OCI-LY3 (cell line): ENCODE data around the gene EHHADH.

ENCODE experiments used
- H2AFZ ChIP-seq: fragments of 200-600, 300-600 bp; shearing (Covaris generic); 2 replicates; pipeline ENCODE4 v1.6.0; 2014; ENCODE audit warnings: antibody characterized with exemption, low read depth, low read length
- H3K27ac ChIP-seq: fragments of 200-600, 300-600 bp; sonication (generic); 2 replicates; pipeline ENCODE4 v1.5.1; 2014; ENCODE audit warnings: mild to moderate bottlenecking, low read length, moderate library complexity, mixed read lengths
- H3K27me3 ChIP-seq: fragments of 200-600, 300-600 bp; sonication (generic); 2 replicates; pipeline ENCODE4 v1.6.1; 2014; ENCODE audit warnings: low read depth, low read length, mixed read lengths
- H3K36me3 ChIP-seq: fragments of 200-600, 300-600 bp; sonication (generic); replicated peaks from 2 replicates; pipeline ENCODE3; 2014; ENCODE audit warnings: low read depth, low read length, mixed read lengths
- H3K4me1 ChIP-seq: fragments of 300-600, 200-600 bp; sonication (generic); 2 replicates; pipeline ENCODE4 v1.6.1; 2014; ENCODE audit warnings: low read length, mixed read lengths
- H3K4me2 ChIP-seq: fragments of 200-600, 300-600 bp; sonication (generic); 2 replicates; pipeline ENCODE4 v1.6.1; 2014; ENCODE audit warnings: low read length, mixed read lengths
- H3K4me3 ChIP-seq: fragments of 300-600, 200-600 bp; sonication (generic); 2 replicates; pipeline ENCODE4 v1.5.1; 2014; ENCODE audit warnings: antibody characterized with exemption, mild to moderate bottlenecking, low read length, moderate library complexity
- H3K79me2 ChIP-seq: fragments of 300-600, 200-600 bp; shearing (Covaris generic); 2 replicates; pipeline ENCODE4 v1.6.1; 2014; ENCODE audit warnings: mild to moderate bottlenecking, low read length, mixed read lengths
- H3K9ac ChIP-seq: fragments of 300-600, 200-600 bp; shearing (Covaris generic); 2 replicates; pipeline ENCODE4 v1.6.0; 2014; ENCODE audit warnings: mild to moderate bottlenecking, low read length, moderate library complexity
- H3K9me3 ChIP-seq: fragments of 200-600, 300-600 bp; shearing (Covaris generic); 2 replicates; pipeline ENCODE4 v1.6.1; 2014; ENCODE audit warnings: low read length, mixed read lengths; ENCODE audit not compliant: insufficient read depth
- H4K20me1 ChIP-seq: fragments of 200-600, 300-600 bp; sonication (generic); 2 replicates; pipeline ENCODE4 v1.6.1; 2016; ENCODE audit warnings: low read length, mixed read lengths; ENCODE audit not compliant: insufficient read depth
- EZH2phosphoT487 ChIP-seq: fragments of 200-600 bp; shearing (Covaris generic); IDR thresholded peaks from 2 replicates; pipeline ENCODE4 v1.6.1; 2018; ENCODE audit warnings: antibody characterized with exemption, mixed run types, low read depth
- TF ChIP-seq, protein P1 (sequence below): fragments of 200-600, 300-600 bp; sonication (generic); IDR thresholded peaks from 2 replicates; pipeline ENCODE4 v1.5.1; 2014; ENCODE audit warnings: antibody characterized with exemption, low read length, low read depth

The EHHADH gene

DNA sequence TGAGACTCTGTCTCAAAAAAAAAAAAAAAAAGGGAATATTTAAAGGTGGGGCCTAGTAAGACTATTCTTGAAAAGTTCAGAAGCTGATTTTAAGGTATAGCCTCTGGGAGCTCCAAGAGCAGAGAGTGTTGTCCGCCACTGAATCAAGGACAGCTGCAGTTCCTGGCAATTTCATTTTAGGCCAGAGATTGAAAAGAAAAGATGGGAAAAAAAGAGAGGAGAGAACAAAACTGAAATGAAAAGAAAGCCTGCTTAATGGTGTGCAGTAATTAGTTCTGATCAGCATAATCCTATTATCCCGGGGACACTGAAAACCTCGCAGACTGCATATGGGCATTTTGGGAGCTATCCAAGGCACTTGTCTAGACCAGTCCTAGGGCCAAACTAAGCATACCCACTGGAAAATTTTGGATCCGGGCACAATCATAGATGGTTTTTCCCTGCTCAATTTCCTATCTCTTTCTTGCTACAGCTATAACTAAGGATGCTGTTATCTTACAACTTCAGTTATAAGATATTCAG, 43.2 kb downstream of the EHHADH start:
- Histone ChIP-seq H3K27ac (no peak overlapping the region), H3K9me3 (no peaks in the 10 kb centered on the region), H2AFZ (no peak overlapping the region), H3K4me3 (no peak overlapping the region), H4K20me1 (no peaks in the 10 kb centered on the region), H3K9ac (no peak overlapping the region), H3K4me2 (no peak overlapping the region), H3K4me1 (peaks cover 19% of the 10 kb centered on the region), H3K79me2 (no peaks in the 10 kb centered on the region), H3K36me3 (no peaks in the 10 kb centered on the region), H3K27me3 (peaks cover 9% of the 10 kb centered on the region)
- TF ChIP-seq, protein P1, sequence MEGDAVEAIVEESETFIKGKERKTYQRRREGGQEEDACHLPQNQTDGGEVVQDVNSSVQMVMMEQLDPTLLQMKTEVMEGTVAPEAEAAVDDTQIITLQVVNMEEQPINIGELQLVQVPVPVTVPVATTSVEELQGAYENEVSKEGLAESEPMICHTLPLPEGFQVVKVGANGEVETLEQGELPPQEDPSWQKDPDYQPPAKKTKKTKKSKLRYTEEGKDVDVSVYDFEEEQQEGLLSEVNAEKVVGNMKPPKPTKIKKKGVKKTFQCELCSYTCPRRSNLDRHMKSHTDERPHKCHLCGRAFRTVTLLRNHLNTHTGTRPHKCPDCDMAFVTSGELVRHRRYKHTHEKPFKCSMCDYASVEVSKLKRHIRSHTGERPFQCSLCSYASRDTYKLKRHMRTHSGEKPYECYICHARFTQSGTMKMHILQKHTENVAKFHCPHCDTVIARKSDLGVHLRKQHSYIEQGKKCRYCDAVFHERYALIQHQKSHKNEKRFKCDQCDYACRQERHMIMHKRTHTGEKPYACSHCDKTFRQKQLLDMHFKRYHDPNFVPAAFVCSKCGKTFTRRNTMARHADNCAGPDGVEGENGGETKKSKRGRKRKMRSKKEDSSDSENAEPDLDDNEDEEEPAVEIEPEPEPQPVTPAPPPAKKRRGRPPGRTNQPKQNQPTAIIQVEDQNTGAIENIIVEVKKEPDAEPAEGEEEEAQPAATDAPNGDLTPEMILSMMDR, result no peak
- TF ChIP-seq EZH2phosphoT487, result no peak

DNA sequence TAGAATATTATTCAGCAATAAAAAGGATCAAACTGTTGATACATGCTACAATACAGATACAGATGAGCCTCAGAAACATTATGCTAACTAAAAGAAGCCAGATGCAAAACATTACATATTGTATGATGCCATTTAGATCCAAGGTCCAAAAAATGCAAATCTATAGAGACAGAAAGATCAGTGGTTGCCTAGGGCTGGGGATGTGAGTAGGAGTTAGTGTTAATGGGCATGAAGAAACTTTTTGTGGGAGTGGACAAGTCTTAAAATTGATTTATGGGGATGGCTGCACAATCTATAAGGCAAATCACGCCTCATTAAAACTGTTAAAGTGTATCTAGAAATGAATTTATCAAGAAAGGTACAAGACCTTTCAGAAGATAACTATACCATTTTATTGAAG, 45.0 kb downstream of the EHHADH start:
- no peak for TF ChIP-seq EZH2phosphoT487
- TF ChIP-seq, protein P1, result no peak
- H3K4me3 ChIP-seq, result no peak overlapping the region
- H3K4me1 ChIP-seq, result peaks cover 19% of the 10 kb centered on the region
- no peak overlapping the region for H3K27ac ChIP-seq
- H3K9ac ChIP-seq, result no peak overlapping the region
- H4K20me1 ChIP-seq, result no peaks in the 10 kb centered on the region
- H2AFZ ChIP-seq, result no peak overlapping the region
- H3K9me3 ChIP-seq, result no peaks in the 10 kb centered on the region
- peaks cover 14% of the 10 kb centered on the region for H3K27me3 ChIP-seq
- no peaks in the 10 kb centered on the region for H3K36me3 ChIP-seq
- no peak overlapping the region for H3K4me2 ChIP-seq
- no peaks in the 10 kb centered on the region for H3K79me2 ChIP-seq

DNA sequence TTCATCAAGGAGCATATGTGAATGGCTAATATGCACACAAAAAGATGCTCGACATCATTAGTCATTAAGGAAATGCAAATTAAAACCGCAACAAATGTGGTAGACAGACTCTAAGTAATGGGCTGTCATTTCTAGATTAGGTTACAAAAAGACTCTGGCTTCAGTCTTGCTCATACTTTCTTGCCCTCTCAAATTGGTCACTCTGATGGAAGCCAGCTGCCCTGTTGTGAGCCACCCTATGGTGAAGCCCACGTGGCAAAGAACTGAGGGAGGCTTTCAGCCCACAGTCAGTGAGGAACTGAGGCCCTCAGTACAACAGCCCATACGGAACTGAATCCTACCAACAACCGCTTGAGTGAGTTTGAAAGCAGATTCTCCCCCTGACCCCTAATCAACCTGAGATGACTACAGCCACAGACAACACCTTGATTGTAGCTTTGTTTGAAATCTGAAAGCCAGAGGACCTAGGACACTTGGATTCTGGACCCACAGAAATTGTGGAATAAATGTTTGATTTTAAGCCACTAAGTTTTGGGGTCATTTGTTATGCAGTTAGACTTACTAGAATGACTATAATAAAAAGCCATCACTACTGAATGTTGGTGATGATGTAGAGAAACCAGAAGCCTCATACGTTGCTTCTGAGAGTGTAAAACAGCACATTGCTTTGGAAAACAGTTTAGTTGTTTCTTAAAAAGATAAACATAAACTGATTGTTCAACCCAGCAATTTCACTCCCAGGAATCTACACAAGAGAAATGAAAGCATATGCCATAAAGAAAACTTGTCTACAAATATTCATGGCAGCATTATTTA, 45.7 kb downstream of the EHHADH start:
- Histone ChIP-seq H3K9me3 (no peaks in the 10 kb centered on the region), H3K27me3 (peaks cover 14% of the 10 kb centered on the region), H3K79me2 (no peaks in the 10 kb centered on the region), H2AFZ (no peak overlapping the region), H3K36me3 (no peaks in the 10 kb centered on the region), H3K4me3 (peak overlapping the region; percentile 40), H4K20me1 (no peaks in the 10 kb centered on the region), H3K4me2 (peak overlapping the region; percentile 64), H3K27ac (peak overlapping the region; percentile 20), H3K9ac (no peak overlapping the region), H3K4me1 (peaks cover 19% of the 10 kb centered on the region)
- TF ChIP-seq, protein P1, result no peak
- TF ChIP-seq EZH2phosphoT487, result 0 out of 2 replicates have a peak, but pooled peaks have one; percentile 32

GRCh38 chr3:185207481-185207880, 46.4 kb downstream of the EHHADH start:
- Histone ChIP-seq H3K4me3 (peak overlapping the region; percentile 40), H3K4me1 (peaks cover 19% of the 10 kb centered on the region), H3K79me2 (no peaks in the 10 kb centered on the region), H3K4me2 (peak overlapping the region; percentile 64), H4K20me1 (no peaks in the 10 kb centered on the region), H2AFZ (no peak overlapping the region), H3K27ac (no peak overlapping the region), H3K27me3 (peaks cover 14% of the 10 kb centered on the region), H3K9me3 (no peaks in the 10 kb centered on the region), H3K9ac (no peak overlapping the region), H3K36me3 (no peaks in the 10 kb centered on the region)
- TF ChIP-seq EZH2phosphoT487, result no peak
- TF ChIP-seq, protein P1, result no peak
